ENCODE data around the gene TREML2. TPM values are rescaled to one million over a fixed set of nuclear protein-coding genes. Genes with fewer than 3 reads are reported as not detected.

Gene TREML2
- total RNA-seq, 4 donors from 2014 or later, result 0.06 TPM; not detected in 3

DNA sequence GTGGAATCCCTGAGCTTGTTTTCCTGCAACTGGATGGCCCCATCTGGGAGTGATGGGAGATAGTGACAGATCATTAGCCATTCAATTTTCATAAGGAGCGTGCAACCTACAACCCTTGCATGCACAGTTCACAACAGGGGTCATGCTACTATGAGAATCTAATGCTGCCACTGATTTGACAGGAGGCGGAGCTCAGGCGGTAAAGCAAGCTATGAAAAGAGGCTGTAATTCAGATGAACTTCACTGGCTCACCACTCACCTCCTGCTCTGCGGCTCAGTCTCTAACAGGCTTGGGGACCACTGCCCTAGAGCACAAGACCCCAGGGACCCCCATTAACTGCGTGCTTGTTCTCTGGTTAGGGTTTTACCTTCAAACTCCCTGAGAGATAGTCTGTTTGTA lies 14.8 kb upstream of the TREML2 start:
- 68 to 78% methylated on average over 5 of the region's 5 CpGs for WGBS, 2 donors
- intact Hi-C loops (cut with DNase I; ENCODE audit: low total_unique reads), result no loop called here
- TF ChIP-seq, protein P1, sequence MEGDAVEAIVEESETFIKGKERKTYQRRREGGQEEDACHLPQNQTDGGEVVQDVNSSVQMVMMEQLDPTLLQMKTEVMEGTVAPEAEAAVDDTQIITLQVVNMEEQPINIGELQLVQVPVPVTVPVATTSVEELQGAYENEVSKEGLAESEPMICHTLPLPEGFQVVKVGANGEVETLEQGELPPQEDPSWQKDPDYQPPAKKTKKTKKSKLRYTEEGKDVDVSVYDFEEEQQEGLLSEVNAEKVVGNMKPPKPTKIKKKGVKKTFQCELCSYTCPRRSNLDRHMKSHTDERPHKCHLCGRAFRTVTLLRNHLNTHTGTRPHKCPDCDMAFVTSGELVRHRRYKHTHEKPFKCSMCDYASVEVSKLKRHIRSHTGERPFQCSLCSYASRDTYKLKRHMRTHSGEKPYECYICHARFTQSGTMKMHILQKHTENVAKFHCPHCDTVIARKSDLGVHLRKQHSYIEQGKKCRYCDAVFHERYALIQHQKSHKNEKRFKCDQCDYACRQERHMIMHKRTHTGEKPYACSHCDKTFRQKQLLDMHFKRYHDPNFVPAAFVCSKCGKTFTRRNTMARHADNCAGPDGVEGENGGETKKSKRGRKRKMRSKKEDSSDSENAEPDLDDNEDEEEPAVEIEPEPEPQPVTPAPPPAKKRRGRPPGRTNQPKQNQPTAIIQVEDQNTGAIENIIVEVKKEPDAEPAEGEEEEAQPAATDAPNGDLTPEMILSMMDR (IDR thresholded peaks at IDR 0.05), result no peak
- no peak overlapping the region for H3K4me3 ChIP-seq (ENCODE audit: low read depth, poor library complexity, severe bottlenecking)
- DNase-seq (ENCODE audit: low spot score in 2 of 2), result no peak

DNA sequence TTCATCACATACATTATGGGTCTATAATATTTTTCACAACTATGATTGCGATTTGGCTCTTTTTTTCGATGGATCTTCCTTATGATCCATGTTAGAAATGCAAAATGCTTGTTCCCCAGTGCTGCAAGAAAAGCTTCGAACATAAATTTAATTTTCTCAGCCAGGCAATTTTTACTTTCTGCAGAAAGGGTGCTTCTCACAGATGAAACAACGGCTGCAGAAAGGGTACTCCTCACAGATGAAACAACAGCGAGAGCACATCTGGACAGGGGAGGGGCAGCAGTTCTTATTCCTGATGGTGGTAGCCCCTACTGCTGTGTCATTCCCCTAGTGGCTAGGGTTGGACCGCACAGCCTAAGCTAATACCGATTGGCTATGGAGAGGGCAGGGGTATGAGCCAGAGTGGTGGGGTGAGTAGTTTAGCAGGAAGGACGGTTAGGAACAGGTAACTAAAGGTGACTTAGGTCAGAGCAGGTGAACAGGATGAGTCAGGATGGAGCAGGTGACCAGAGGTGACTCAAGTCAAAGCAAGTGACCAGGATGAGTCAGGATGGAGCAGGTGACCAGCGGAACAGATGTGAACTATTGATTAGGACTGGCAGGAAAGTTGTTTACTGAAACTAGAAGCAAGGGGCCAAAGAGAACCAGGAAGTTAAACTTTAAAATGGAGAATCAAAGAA lies 13.8 kb upstream of the TREML2 start:
- peak in 1 of 2 donors; percentile 31 for DNase-seq (ENCODE audit: low spot score in 2 of 2)
- 89% methylated on average over 9 of the region's 9 CpGs for WGBS, 2 donors
- H3K4me3 ChIP-seq (ENCODE audit: low read depth, poor library complexity, severe bottlenecking), result no peak overlapping the region
- TF ChIP-seq, protein P1 (IDR thresholded peaks at IDR 0.05), result no peak
- no peak for TF ChIP-seq POLR2A (IDR thresholded peaks at IDR 0.05)
- intact Hi-C loops (cut with DNase I; ENCODE audit: low total_unique reads), result no loop called here

- H3K4me3 ChIP-seq (ENCODE audit: low read depth, poor library complexity, severe bottlenecking), result no peak overlapping the region
- TF ChIP-seq POLR2A (IDR thresholded peaks at IDR 0.05), result no peak
- TF ChIP-seq, protein P1 (IDR thresholded peaks at IDR 0.05), result no peak
- no peak for DNase-seq (ENCODE audit: low spot score in 2 of 2)
- 88 to 90% methylated on average over 5 of the region's 5 CpGs for WGBS, 2 donors
- intact Hi-C loops (cut with DNase I; ENCODE audit: low total_unique reads), result no loop called here
Observed at GRCh38 chr6:41209547-41210320, 8.8 kb upstream of the TREML2 start.

- TF ChIP-seq, protein P1 (IDR thresholded peaks at IDR 0.05), result no peak
- no peak for TF ChIP-seq POLR2A (IDR thresholded peaks at IDR 0.05)
- 80 to 83% methylated on average over 7 of the region's 7 CpGs for WGBS, 2 donors
- no peak overlapping the region for H3K4me3 ChIP-seq (ENCODE audit: low read depth, poor library complexity, severe bottlenecking)
- DNase-seq (ENCODE audit: low spot score in 2 of 2), result peak in 1 of 2 donors; percentile 45
- intact Hi-C loops (cut with DNase I; ENCODE audit: low total_unique reads), result no loop called here
Observed at GRCh38 chr6:41208439-41209106, 7.6 kb upstream of the TREML2 start.

GRCh38 chr6:41204156-41204555 lies 3.2 kb upstream of the TREML2 start:
- intact Hi-C loops (cut with DNase I; ENCODE audit: low total_unique reads), result no loop called here
- WGBS, 2 donors, result 58 to 74% methylated on average over 1 of the region's 1 CpG

More at GRCh38 chr6:41204156-41204555, 3.2 kb upstream of the TREML2 start:
- no peak for DNase-seq (ENCODE audit: low spot score in 2 of 2)
- H3K4me3 ChIP-seq (ENCODE audit: low read depth, poor library complexity, severe bottlenecking), result no peak overlapping the region
- TF ChIP-seq POLR2A (IDR thresholded peaks at IDR 0.05), result no peak
- TF ChIP-seq, protein P1 (IDR thresholded peaks at IDR 0.05), result no peak
